ENCODE results near the gene NDUFS6. TPM values are rescaled to one million over a fixed set of nuclear protein-coding genes. Genes with fewer than 3 reads are reported as not detected.

Gene NDUFS6
- total RNA-seq, 6 donors from 2014 or later = 22.9 to 64.6 (median 39.3) TPM

GRCh38 chr5:1830571-1831228 lies 29.5 kb downstream of the NDUFS6 start:
- Histone ChIP-seq H3K9me3 (no peaks in the 10 kb centered on the region), H3K27me3 (no peaks in the 10 kb centered on the region), H3K27ac (no peak overlapping the region), H3K4me1 (no peaks in the 10 kb centered on the region), H3K36me3 (no peaks in the 10 kb centered on the region), H3K4me3 (no peak overlapping the region)
- WGBS, 2 donors = 78 to 79% methylated on average over 17 of the region's 17 CpGs
- no peak for DNase-seq
- no peak for ATAC-seq (ENCODE audit: low FRiP score in 2 of 2)
- TF ChIP-seq EP300 (IDR thresholded peaks at IDR 0.05) = no peak
- no peak for TF ChIP-seq POLR2AphosphoS5 (IDR thresholded peaks at IDR 0.05)

- no peak overlapping the region for H3K4me3 ChIP-seq
- H3K27ac ChIP-seq = no peak overlapping the region
- H3K27me3 ChIP-seq = no peaks in the 10 kb centered on the region
- no peaks in the 10 kb centered on the region for H3K36me3 ChIP-seq
- DNase-seq (peak in 1 of 2 donors; percentile 49), ATAC-seq (ENCODE audit: low FRiP score in 2 of 2) (no peak)
- no peaks in the 10 kb centered on the region for H3K4me1 ChIP-seq
- no peak for TF ChIP-seq POLR2A (IDR thresholded peaks at IDR 0.05)
- no peak for TF ChIP-seq POLR2AphosphoS5 (IDR thresholded peaks at IDR 0.05)
- TF ChIP-seq CTCF (IDR thresholded peaks at IDR 0.05) = no peak
- no peak for TF ChIP-seq EP300 (IDR thresholded peaks at IDR 0.05)
- H3K9me3 ChIP-seq = no peaks in the 10 kb centered on the region
- WGBS, 2 donors = 88 to 89% methylated on average over 11 of the region's 11 CpGs
Observed at GRCh38 chr5:1831257-1831656, 30.1 kb downstream of the NDUFS6 start.

GRCh38 chr5:1831677-1832313 lies 30.6 kb downstream of the NDUFS6 start:
- Histone ChIP-seq H3K27ac (no peak overlapping the region), H3K4me1 (no peaks in the 10 kb centered on the region), H3K4me3 (no peak overlapping the region), H3K27me3 (no peaks in the 10 kb centered on the region), H3K36me3 (no peaks in the 10 kb centered on the region), H3K9me3 (no peaks in the 10 kb centered on the region)
- ATAC-seq (ENCODE audit: low FRiP score in 2 of 2) (no peak), DNase-seq (no peak)
- TF ChIP-seq POLR2A (IDR thresholded peaks at IDR 0.05) (no peak), EP300 (IDR thresholded peaks at IDR 0.05) (no peak), POLR2AphosphoS5 (IDR thresholded peaks at IDR 0.05) (no peak), CTCF (IDR thresholded peaks at IDR 0.05) (no peak)
- 42 to 46% methylated on average over 5 to 14 of the region's 14 CpGs for WGBS, 2 donors

- peak in 1 of 2 donors; percentile 46 for DNase-seq
- H3K9me3 ChIP-seq = no peaks in the 10 kb centered on the region
- WGBS, 2 donors = 75 to 84% methylated on average over 15 to 28 of the region's 28 CpGs
- no peaks in the 10 kb centered on the region for H3K4me1 ChIP-seq
- no peak overlapping the region for H3K27ac ChIP-seq
- H3K36me3 ChIP-seq = no peaks in the 10 kb centered on the region
- no peaks in the 10 kb centered on the region for H3K27me3 ChIP-seq
- TF ChIP-seq POLR2AphosphoS5 (IDR thresholded peaks at IDR 0.05) (no peak), EP300 (IDR thresholded peaks at IDR 0.05) (no peak), POLR2A (IDR thresholded peaks at IDR 0.05) (no peak), CTCF (IDR thresholded peaks at IDR 0.05) (no peak)
- no peak overlapping the region for H3K4me3 ChIP-seq
- ATAC-seq (ENCODE audit: low FRiP score in 2 of 2) = no peak
Observed at GRCh38 chr5:1832511-1833250, 31.5 kb downstream of the NDUFS6 start.

- WGBS, 2 donors = 81 to 87% methylated on average over 5 to 16 of the region's 16 CpGs
- Histone ChIP-seq H3K4me3 (no peak overlapping the region), H3K9me3 (no peaks in the 10 kb centered on the region), H3K4me1 (no peaks in the 10 kb centered on the region), H3K36me3 (no peaks in the 10 kb centered on the region), H3K27me3 (no peaks in the 10 kb centered on the region), H3K27ac (no peak overlapping the region)
- TF ChIP-seq EP300 (IDR thresholded peaks at IDR 0.05) = no peak
- TF ChIP-seq CTCF (IDR thresholded peaks at IDR 0.05) = no peak
- TF ChIP-seq POLR2A (IDR thresholded peaks at IDR 0.05) = no peak
- TF ChIP-seq POLR2AphosphoS5 (IDR thresholded peaks at IDR 0.05) = no peak
- ATAC-seq (ENCODE audit: low FRiP score in 2 of 2) = no peak
- no peak for DNase-seq
Observed at GRCh38 chr5:1833264-1834021, 32.2 kb downstream of the NDUFS6 start.

All from upper lobe of left lung (tissue), 6 donors.